AG04450 (cell line): Measurements from ENCODE around the gene GLE1. TPM values are rescaled to one million over a fixed set of nuclear protein-coding genes. Genes with fewer than 3 reads are reported as not detected.
A peak's percentile ranks its signal among the peaks of the same experiment; 100 is the strongest.

ENCODE experiments used
- CTCF ChIA-PET: fragments of 300-600, 350-600 bp; formaldehyde crosslinking; extraction: SDS; loops from one replicate; lab custom pipeline; 2022; ENCODE audit warnings: antibody characterized with exemption, inconsistent platforms; lab: Charles Lee
- POLR2A ChIA-PET: fragments of 350-600 bp; formaldehyde crosslinking; extraction: SDS; loops from one replicate; lab custom pipeline; 2021; ENCODE audit warnings: antibody characterized with exemption, inconsistent platforms; lab: Yijun Ruan, JAX
- DNase-seq: peaks from one replicate; pipeline ENCODE4 v3.0.0-alpha.2; 2011; ENCODE audit warnings: low read depth, low spot score
- H3K27ac ChIP-seq: one replicate; pipeline ENCODE4 v1.5.1; 2012; ENCODE audit warnings: low read depth, low read length, control low read depth
- H3K27me3 ChIP-seq: one replicate; pipeline ENCODE4 v1.6.0; 2012; ENCODE audit warnings: low read length; ENCODE audit not compliant: control insufficient read depth, insufficient read depth
- H3K4me3 ChIP-seq: 2 replicates; pipeline ENCODE4 v1.5.1; 2011; ENCODE audit warnings: mild to moderate bottlenecking, low read depth, low read length, control low read depth
- H3K9me3 ChIP-seq: 2 replicates; pipeline ENCODE4 v1.5.1; 2012; ENCODE audit warnings: low read length; ENCODE audit not compliant: control insufficient read depth, insufficient read depth
- CTCF ChIP-seq: IDR thresholded peaks from 2 replicates; pipeline ENCODE4 v1.5.1; 2011; ENCODE audit warnings: low read depth, low read length, control low read depth, inconsistent platforms
- polyA plus RNA-seq: library from polyadenylated mRNA; depleted of rRNA; stranded (reverse); fragments of >200 nt; gene quantifications from 2 replicates; pipeline ENCODE4 v1.2.3, GENCODE V29; 2011

GLE1 gene
- polyA plus RNA-seq, 1 experiment, result 27.3 TPM

- no peaks in the 10 kb centered on the region for H3K9me3 ChIP-seq
- POLR2A ChIA-PET, result interaction anchor here (0.9 to 2.2 kb wide), 6 partner anchors 12 to 183 kb away, joined by 3 to 9 read pairs (median 3); partner anchors contain the start of genes CERCAM, GLE1 and URM1
- peak overlapping the region; percentile 74 for H3K27ac ChIP-seq
- no peak for TF ChIP-seq CTCF
- DNase-seq, result peak; percentile 29
- H3K4me3 ChIP-seq, result peak overlapping the region; percentile 87
- H3K27me3 ChIP-seq, result no peaks in the 10 kb centered on the region
- CTCF ChIA-PET, result interaction anchor here (0.6 kb wide), 1 partner anchor 92 kb away, joined by 3 read pairs; no protein-coding TSS in a partner anchor
Measured at GRCh38 chr9:128553728-128554127, 49.2 kb downstream of the GLE1 start.

- POLR2A ChIA-PET, result interaction anchor here (0.7 to 1.1 kb wide), 6 partner anchors 11 to 134 kb away, joined by 3 read pairs; partner anchors contain the start of genes CERCAM and GLE1
- Histone ChIP-seq H3K4me3 (peak overlapping the region; percentile 87), H3K27me3 (no peaks in the 10 kb centered on the region), H3K27ac (peak overlapping the region; percentile 74), H3K9me3 (no peaks in the 10 kb centered on the region)
- TF ChIP-seq CTCF, result peak; percentile 22; the same call in 1 of the 2 replicates
- DNase-seq, result peak; percentile 79
- CTCF ChIA-PET, result interaction anchor here (0.6 kb wide), 1 partner anchor 92 kb away, joined by 3 read pairs; no protein-coding TSS in a partner anchor
Measured at GRCh38 chr9:128554155-128554862, 49.8 kb downstream of the GLE1 start.

DNA sequence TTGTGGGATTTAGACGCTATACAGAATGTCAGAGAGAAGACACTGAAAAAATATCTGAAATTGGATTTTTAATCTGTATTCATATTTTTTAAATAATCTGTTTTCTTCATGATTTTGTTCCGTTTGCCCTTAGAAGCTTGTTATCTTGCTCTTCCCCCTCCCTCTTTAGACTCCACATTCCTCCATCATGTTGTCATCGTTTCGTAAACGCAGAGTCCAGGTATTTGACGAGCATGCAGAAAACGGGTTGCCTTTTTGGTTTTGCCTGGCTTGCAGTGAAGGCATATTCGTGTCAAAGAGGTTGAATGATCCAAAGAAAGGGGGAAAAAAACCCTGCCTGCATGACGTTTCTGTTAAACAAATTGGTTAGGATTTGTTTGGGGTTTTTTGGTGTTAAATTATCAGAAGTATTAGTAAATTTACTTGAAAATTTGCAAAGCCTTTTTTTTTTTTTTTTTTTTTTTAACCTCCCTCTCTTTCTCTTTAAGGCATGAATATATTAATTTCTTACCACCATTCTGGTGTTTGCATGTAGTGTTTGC is 50.7 kb downstream of the GLE1 start:
- H3K27me3 ChIP-seq, result no peaks in the 10 kb centered on the region
- ChIA-PET CTCF (no interaction called here), POLR2A (interaction anchor here (0.7 to 1.0 kb wide), 2 partner anchors 50 to 117 kb away, joined by 3 read pairs; no protein-coding TSS in a partner anchor)

DNA sequence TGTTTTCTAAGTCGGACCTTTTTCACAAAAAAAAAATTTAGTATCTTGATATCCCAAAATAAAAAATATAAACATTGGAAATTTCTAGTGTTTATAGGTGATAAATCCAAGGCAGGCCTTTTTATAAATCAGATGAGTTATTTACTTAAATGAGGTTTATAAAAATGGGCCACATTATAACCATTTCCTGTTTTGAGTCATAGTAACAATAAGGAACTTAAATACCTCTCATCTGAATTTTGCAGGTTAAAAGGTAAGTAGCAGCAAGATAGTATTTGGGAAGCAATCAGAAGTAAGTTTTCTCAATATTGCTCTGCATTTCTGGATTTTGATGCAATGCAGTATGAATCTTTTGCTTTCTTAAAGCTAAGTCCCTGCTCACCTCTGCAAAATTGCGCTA is 51.8 kb downstream of the GLE1 start:
- POLR2A ChIA-PET, result no interaction called here
- DNase-seq, result no peak
- Histone ChIP-seq H3K9me3 (no peaks in the 10 kb centered on the region), H3K27ac (no peak overlapping the region), H3K27me3 (no peaks in the 10 kb centered on the region), H3K4me3 (no peak overlapping the region)
- TF ChIP-seq CTCF, result no peak
- CTCF ChIA-PET, result no interaction called here

More for the DNA sequence above, 50.7 kb downstream of the GLE1 start:
- H3K4me3 ChIP-seq, result peak overlapping the region; percentile 87
- no peaks in the 10 kb centered on the region for H3K9me3 ChIP-seq
- H3K27ac ChIP-seq, result peak overlapping the region; percentile 74
- peak; percentile 33 for DNase-seq
- TF ChIP-seq CTCF, result no peak
